Stimulated activated CD8-positive, alpha-beta memory T cell treated with anti-CD3 and anti-CD28 coated beads, Interleukin-4, amount 100 ng/mL, for 4 hours (primary cell): ENCODE measurements around the gene TRIM47.
"Not testable (repeated sequence)": the region's sequence is repeated elsewhere in the genome, so short reads cannot be mapped to it uniquely, and the experiment has no call there.

Experiments used
- DNase-seq, 2 donors: peaks; one replicate each; pipeline ENCODE4 v3.0.0-alpha.2; 2020; ENCODE audit warnings: low read depth in 2 of 2, low spot score in 1 of 2

Gene TRIM47

DNA sequence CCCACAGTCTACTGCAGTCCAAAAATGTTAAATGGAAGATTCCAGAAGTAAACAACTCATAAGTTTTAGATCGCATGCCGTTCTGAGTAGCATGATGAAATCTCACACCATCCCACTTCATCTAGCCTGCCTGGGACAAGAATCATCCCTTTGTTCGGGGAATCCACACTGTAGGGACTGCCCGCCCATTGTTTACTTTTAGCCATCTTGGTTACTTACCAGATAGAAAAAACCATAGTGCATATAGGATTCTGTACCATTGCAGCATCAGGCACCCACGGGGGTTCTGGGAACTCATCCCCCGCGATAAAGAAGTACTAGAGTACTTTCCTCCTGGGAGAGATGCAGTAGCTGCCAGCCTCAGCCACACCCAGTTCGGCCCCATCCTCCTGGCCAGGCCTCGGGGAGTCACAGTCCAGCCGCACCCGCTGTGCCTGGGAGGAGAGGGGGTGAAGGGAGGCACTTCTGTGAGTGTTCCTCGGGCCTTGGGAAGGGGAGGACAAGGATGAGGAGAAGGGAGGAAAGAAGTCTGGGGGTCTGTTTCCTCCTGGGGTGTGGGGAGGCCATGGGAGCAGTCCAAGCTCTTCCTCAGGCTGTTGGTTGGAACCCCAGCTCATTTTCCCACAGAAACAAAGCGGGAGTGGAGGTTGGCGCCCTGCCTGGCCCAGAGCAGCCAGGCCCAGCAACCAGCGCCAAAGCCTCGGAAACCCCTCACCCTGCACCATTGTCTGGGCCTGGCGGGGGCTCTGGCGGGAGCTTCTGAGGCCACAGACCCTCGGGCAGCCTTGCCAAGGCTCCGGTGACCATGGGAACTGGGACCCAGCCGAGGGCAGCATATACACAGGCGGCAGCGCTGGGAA lies 8.9 kb downstream of the TRIM47 start:
- no peak for DNase-seq

DNA sequence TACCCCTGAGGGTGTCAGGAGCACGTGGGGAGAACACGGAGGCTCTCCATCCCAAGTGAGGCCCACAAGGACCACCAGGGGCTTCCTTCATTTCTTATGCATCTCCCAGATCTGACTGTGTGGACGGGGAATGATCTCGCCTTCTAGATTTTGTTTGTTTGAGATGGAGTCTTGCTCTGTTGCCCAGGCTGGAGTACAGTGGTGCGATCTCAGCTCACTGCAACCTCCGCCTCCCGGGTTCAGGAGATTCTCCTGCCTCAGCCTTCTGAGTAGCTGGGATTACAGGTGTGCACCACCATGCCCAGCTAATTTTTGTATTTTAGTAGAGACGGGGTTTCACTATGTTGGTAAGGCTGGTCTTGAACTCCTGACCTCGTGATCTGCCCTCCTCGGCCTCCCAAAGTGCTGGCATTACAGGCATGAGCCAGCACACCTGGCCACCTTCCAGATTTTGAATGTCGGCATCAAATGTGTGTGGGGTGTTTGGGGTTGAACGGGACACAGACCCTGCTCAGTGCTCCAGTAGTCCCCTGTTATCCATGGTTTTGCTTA lies 9.6 kb downstream of the TRIM47 start:
- not testable (repeated sequence) for DNase-seq

DNA sequence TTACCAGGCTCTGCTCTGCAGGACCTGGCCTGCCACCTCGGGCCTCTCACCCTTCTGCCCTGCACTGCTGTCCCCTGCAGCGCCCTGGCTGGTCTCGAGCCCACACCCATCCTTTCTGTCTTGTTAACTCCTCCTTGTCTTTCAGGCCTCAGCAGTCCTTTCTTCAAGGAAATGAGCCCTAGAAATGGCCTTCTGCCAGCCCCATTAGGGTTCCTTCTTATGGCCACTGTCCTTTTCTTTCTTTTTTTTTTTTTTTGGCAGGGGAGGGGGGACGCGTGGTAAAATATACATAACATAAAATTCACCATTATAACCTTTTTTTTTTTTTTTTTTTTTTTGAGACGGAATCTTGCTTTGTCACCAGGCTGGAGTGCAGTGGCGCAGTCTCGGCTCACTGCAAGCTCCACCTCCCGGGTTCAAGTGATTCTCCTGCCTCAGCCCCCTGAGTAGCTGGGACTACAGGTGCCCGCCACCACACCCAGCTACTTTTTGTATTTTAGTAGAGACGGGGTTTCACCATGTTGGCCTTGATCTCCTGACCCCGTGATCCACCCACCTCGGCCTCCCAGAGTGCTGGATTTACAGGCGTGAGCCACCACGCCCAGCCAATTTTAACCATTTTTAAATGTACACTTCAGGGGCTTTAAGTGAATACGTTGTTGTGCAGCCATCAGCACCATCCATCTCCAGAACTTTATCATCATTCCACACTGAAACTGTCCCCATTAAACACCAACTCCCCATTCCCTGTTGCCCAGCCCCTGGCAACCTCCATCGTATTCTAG lies 12.8 kb downstream of the TRIM47 start:
- DNase-seq: not testable (repeated sequence)

DNA sequence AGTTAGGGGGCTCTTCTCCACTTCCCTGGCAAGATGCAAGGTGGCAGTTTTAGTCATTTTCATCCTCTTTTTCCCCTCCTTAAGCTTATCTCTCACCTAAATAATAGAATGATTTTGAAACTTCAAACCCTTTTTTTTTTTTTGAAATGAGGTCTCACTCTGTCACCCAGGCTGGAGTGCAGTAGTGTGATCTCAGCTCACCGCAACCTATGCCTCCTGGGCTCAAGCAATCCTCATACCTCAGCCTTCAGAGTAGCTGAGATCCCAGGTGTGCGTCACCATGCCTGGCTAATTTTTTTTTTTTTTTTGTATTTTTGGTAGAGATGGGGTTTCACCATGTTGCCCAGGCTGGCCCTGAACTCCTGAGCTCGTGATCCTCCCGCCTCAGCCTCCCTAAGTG lies 13.5 kb downstream of the TRIM47 start:
- DNase-seq: not testable (repeated sequence)

DNA sequence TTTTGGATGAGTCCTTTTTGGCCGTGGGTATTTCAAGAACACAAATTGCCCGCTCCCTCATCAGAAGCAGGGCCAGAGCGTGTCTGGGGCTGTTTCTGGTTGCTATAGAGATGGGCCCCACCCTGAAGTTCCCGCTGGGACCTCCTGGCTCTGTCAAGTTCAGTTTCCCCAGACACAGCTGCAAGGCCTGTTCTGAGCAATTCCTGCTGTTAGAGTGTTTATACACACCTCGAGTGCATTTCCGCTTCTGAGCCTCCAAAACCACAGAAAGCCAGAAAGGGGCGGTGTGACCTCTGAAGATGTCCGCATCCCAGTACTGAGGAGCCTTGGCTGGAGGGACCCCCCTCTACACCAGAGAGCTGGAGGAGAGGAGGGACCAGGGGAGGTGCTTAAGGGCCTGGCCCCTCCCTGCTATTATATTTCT lies 13.9 kb downstream of the TRIM47 start:
- DNase-seq: no peak

DNA sequence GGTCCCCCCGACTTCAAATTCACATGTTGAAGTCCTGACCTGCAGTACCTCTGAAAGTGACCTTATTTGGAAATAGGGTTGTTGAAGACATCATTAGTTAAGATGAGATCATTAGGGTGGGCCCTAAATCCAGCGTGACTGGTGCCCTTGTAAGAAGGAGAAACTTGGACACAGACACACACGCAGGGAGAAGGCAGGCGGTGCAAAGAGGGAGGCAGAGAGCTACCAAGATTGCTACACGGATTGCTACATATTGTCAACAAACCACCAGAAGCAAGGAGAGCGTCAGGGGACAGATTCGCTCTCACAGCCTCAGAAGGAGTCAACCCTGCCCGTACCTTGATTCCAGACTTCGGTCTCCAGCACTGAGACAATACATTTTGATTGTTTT lies 16.5 kb downstream of the TRIM47 start:
- DNase-seq: no peak

DNA sequence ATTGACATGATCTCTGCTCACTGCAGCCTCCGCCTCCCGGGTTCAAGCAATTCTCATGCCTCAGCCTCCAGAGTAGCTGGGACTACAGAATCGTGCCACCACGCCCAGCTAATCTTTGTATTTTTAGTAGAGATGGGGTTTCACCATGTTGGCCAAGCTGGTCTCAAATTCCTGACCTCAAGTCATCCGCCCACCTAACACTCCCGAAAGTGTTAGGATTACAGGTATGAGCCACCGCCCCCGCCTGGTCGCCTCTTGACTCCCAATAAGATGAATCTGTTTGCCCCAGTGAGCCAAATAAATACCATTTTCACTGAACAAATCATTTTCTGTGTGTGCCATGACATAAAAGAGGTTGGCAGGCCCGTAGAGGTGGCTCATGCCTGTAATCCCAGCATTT lies 19.0 kb downstream of the TRIM47 start:
- DNase-seq: not testable (repeated sequence)

DNA sequence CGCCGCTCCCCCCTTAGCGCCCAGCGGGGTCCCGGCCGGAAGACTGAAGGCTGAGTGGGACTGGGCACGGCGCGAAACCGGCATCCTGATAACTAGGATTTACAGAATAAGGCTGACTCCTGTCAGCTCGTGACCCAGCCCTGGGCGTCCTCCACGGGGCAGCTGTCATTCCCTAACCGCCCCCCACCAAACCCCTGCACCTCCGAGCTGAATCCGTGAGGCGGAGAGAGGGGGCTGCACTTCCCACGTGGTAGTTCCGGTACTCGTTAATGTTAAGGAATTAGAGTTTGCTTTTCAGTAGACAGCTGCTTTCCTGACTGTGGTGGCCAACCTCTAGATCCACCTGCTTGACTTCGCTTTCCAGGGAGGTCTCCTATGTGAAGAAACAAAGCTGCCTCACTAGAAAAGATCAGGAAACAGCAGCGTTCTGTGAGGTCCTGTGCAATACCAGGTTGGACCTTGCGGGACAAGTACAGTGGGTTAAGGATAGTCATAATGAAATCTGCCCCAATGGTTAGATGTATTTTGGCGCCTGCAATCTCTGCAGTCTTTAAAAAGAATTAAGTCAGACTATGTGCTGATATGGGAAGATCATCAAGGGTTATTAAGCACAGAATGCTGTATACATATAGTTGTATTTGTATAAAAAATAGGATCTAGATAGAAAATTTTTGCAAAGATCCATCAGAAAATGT lies 22.2 kb downstream of the TRIM47 start:
- DNase-seq: no peak

DNA sequence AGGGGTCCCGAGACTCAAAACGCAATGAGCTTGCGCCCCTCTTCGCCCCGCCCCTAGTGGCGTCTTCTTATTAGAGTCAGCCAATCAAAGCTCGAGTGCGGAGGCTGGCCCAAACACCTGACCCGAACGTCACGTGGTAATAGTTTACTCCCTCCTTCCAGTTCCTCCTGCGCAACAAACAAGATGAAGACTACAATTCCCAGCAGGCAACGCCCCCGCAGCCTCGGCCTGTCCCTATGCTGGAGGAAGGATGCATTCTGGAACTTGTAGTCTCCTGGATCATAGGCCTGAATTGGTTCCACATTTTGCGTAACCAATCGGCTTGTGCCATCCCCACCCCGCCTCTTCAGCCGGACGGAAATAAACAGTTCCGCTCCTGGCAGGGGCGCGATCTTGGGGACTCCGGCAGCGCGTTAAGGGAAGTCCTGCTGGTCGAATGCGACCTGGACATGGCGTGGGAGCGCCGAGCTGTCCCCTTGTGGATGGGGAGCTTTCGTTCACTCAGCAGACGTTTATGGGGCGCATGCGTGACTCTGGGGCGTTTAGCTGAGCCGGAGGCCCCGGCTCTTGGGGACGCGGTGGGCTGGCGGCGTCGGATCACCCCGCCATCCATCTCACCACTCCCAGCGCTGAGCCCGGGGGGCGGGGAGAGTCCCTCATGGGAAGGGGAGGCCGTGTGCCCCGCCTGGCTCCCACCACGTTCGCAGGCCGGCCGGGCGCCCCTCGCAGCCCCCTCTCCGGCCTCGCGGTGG lies 22.9 kb downstream of the TRIM47 start, which contains the start of gene WBP2:
WBP2 (minus strand) TSS at position 26 of the 752 bp plus-strand sequence. CDS start 38 bp downstream, outside the sequence.
- peak; percentile 93 to 98 for DNase-seq

DNA sequence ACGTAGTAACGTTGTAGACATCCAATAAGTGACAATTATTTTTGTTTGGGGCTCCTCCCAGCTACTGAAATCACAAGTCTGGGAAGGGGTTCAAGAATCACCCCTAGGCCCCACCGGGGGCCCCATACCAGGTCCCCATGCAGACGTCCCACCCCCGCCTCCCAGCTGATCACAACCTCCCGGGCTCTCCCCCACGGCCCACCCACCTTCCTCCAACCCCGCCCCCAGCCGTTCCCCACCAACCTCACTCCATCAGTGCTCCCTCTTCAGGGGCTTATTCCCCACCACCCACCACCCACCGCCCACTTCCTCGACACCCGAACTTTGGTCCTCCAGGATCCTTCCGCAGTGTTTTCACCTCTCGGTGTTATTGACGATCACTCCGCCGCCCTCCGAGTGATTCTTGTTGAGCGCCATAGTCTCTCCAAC lies 23.5 kb downstream of the TRIM47 start:
- DNase-seq: no peak

DNA sequence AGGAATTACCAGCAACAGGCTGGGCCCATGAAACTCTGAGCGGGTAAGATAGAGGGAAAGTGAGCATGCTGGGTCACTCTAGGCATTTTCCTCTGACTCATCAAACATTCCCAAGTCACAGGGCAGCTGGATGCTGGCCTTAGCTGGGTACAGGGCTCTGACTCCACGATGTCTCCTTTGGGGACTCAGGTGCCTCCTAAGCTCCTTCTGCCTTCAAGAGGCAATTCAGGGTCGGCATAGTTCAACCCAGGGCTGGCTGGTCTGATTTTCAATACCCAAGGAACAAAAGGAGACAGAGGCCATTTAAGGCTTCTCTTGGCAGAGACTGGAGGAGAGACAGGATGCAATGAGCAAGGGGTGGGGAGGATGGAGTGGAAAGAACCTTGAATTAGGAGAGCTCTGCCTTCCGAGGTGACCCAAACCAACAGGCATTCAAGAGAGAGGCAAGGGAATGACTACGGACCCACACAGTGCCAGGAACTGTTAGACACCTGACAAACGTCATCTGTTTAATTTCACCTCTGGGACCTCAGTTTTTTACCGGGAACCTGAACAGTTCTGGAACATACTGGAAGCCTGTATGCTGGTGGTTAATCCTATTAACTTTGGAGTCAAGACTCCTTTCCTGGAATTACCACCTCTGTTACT lies 24.2 kb downstream of the TRIM47 start:
- DNase-seq: no peak

DNA sequence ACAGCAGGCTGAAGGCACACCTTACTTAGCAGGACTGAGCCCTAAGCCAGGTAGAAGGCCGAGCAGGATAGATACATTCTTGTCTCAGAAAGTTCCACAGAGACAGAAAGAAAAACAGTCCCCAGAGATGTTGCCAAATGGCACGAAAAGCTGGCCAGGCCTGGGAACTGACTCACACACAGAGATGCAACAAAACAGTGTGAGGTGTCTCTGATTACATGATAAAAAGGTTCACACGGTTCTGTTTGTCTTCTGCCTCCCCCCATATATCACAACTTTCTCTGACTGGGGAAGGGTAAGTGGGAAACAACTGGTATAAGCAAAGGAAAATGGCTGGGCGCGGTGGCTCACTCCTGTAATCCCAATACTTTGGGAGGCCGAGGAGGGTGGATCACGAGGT lies 24.9 kb downstream of the TRIM47 start:
- no peak for DNase-seq

DNA sequence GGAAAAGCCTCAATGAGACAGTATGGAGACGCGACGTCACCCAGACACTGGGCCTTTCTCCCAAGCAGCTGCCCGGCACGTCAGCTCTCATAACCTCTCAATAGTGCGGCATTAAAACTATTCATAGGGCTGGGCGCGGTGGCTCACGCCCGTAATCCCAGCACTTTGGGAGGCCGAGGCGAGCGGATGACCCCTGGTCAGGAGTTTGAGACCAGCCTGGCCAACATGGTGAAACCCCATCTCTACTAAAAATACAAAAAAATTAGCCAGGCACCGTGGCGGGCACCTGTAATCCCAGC lies 26.7 kb downstream of the TRIM47 start:
- not testable (repeated sequence) for DNase-seq

DNA sequence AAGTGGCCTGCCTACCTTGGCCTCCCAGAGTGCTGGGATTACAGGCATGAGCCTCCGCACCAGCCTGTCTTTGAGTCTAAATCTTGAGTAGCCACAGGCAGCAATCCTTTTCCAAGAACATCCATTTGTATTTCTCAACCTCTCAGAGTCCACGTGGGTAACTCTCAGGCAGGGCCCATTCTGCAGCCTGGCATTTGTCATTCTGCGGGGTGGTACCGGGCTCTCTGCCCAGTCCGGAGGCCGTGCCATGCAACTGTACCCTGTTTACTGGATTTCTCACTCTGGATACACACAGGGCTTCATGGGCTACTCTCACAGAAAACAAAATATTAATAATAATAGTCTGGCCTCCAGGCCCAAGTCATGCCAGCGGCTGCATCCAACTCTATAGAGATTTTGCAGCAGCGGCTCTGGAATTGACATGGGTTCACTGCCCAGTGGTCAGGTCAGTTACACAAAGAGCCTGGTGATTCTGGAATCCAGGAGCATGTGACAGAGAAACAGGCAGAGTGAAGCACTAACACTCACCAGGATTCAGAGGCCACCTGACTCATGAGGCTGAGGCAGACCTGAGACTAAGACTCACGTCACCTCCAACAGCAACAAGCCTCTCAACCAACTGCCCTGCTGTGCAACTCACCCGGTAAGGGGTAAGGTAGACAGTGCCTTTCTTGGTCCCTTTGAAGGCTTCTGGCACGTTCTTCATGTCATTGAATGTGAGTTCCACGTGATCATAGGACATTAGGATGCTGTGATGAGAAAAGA lies 27.3 kb downstream of the TRIM47 start:
- no peak for DNase-seq

DNA sequence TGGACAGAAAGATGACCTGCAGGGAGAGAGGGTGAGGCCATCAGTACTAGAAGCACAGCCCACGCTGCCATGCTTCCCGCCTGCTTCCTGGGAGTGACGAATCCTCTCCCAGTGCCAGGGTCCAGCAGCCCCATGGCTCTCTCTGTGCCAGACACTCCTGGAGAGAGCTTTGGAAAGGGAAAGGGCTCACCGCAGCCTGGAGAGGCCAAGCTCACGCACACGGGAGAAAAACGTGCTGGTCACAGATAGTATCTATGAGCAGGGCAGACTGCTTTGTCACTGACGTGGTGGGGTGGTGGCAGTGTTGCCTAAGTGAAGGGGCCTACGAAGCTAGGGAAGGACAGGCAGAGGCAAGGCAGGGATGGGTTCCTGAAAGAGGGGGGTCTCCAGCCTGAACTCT lies 28.7 kb downstream of the TRIM47 start:
- no peak for DNase-seq

DNA sequence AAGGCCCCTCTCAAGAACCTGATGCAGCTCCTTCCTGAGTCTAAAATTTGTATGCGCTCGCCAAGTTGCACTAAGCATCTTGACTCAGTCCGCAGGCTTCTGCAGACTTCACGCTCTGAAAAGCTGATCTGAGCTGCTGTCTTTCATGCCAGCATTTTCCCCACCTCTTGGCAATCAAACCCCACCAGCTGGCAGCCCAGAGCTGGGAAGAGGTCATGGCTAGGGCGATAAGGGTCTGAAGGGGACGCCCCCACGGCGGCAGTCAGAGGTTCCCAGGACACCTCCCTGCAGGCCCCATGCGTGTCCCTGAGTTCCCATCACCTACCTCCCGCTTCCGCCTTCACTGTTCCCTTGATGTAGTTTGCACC lies 29.1 kb downstream of the TRIM47 start:
- DNase-seq: no peak

DNA sequence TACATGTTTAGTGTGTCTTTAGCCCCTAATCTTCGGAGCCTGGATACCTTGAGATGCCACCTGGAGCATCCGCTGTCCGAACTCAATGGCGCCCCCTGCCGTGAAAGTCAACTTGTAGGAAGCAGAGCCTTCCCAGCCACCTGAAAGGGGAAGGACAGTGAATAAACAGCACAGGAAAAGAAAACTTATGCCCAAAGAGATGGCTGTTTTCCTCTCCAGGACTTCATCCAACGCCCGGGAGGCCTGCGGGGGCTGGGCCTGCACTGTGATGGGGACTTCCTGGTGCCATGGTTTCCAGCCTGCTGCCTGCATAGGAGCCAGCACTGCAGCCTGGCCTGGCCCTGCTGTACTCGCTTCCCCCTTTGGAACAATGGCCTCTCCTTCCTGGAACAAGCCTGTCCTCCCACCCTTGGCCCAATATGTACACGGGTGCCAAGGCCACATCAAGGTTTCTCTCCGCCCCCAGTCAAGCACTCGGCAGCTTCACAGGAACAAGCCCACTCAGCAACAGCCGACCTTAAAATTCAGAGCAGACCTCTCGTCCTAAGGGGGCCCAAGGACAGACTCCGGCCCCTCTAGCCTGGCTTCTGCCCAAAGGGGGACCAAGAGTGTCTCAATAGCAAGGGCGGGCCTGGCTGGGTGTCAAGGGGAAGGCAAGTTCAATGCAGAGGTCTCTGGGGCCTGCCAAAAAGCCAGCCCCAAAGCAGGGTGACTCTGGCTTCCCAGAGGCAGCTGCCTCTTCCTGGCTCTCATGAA lies 29.7 kb downstream of the TRIM47 start:
- DNase-seq: peak; percentile 55 to 83

DNA sequence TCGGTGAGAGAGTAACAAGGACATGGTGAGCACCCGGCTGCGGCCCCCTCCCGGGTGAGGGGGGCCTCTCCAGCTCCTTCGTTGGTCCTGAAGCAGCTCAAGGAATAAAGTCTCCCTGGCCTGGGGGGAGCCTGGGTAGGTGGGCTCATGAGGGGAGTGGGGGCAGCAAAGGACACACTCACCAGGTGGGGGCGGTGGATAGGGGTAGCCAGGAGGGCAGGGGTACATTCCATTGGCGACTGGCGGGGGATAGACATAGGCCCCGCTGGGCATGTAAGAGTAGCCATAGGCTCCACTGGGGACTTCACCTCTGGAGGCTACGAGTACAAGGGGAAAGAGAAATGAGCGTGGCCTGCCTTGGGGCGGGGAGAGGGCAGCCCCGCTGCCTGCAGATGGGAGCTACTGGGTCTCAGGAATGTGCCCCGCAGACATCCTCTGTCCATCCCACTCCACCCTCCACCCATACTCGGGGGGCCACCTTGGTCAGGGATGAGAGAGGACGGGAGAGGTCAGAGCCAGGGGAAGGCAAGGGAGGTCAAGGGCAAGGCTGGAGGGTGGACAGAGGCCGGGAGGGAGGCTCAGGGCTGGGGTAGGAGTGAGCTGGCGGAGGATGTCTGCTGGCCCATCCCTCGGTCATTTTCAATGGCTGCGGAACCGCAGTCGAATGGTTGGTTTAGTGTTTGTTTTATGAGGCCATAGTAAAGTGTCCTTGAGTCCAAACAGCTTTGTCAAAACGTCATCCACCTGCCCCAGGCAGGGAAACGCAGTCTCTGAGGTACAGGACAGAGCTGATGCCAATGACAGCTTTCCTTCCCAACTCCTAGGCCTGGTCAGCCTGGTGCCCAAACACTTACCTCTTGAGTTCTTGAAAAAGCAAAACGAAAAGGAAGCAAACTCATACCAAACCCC lies 30.5 kb downstream of the TRIM47 start:
- no peak for DNase-seq
